ENCODE results near the gene PDZD7. TPM values are rescaled to one million over a fixed set of nuclear protein-coding genes. Genes with fewer than 3 reads are reported as not detected.
A peak's percentile ranks its signal among the peaks of the same experiment; 100 is the strongest.

Gene PDZD7
- total and polyA plus RNA-seq, 5 donors = 0.33 to 0.94 (median 0.76) TPM

DNA sequence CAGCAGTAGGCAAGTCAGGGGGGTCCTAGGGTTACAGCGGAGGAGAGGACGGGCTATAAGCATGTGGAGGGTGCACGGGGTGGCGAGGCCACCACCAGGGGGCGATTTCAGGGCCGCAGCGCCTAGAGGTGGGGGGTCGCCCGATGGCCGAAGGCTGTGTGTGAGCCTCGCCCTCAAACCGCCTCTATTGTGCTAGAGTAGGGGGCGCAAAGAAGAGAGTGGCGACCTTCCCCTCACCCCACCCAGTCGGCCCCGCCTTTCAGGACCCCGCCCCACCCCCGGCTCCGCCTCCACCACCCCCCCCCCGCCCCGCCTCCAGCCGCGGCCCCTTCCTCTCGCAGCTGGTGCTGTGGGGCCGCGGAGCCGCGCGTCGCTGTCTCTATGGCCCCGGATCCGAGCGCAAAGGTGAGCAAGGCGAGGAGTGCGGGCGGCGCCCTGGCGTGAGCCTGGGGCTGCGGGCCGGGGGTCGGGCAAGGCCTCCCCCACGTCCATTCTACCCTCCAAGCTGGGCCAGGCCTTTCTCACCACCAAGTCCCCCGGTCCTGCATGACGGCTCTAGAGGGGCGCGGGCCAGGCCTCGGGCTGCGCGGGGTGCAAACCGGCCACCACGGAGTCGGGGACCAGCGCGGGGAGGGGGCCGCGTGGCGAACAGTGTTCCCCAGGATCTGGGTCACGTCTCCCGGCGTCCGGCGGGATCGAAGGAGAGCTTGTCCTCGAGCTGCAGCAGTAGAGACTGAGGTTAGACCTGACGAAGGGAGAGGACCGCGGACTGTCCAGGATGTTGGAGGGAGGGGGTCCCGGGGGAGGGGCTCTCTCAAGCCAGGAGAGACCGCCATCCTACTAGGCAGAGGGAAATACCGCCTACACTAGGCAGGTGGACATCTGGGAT, 61.5 kb downstream of the PDZD7 start, which contains the start of gene SEMA4G:
Gene SEMA4G (plus strand): TSS at position 318 of the 889 bp plus-strand sequence. CDS start 3,409 bp downstream, outside the sequence.
- intact Hi-C loops (cut with DNase I) = no loop called here
- DNase-seq (peak; percentile 56 to 86 (median 79)), ATAC-seq (peak; percentile 76 to 85)
- Histone ChIP-seq H3K4me1 (ENCODE audit: control insufficient read depth, insufficient read depth, low read length) (no peaks in the 10 kb centered on the region), H3K27me3 (ENCODE audit: control insufficient read depth, insufficient read depth) (no peaks in the 10 kb centered on the region), H3K27ac (ENCODE audit: low read length) (no peak within 1 kb of the TSS), H3K9me3 (ENCODE audit: control insufficient read depth, low read length) (no peaks in the 10 kb centered on the region), H3K4me3 (ENCODE audit: low read length) (peak within 1 kb of the TSS; percentile 59)
- 2% methylated on average over 70 of the region's 70 CpGs for WGBS

DNA sequence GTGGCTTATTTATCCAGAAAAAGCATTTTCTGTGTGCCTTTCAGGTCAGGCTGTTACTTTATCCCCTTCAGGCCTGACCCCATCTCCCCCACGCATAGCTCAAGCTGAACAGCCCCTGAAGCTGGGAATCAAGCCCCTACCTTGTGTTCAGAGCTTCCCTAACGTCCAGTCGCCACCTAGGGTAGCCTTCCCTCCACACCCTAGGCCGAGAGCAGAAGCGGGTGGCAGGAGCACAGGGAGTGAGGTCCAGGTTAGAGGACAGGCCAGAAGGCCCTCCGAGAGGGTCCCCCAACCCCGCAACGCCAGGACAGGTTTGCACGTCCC, 62.1 kb downstream of the PDZD7 start:
- Histone ChIP-seq H3K27ac (ENCODE audit: low read length) (no peak overlapping the region), H3K27me3 (ENCODE audit: control insufficient read depth, insufficient read depth) (no peaks in the 10 kb centered on the region), H3K4me1 (ENCODE audit: control insufficient read depth, insufficient read depth, low read length) (no peaks in the 10 kb centered on the region), H3K9me3 (ENCODE audit: control insufficient read depth, low read length) (no peaks in the 10 kb centered on the region), H3K4me3 (ENCODE audit: low read length) (peak overlapping the region; percentile 59)
- no peak for DNase-seq
- WGBS = 19% methylated on average over 9 of the region's 9 CpGs
- ATAC-seq = peak; percentile 17 to 29
- intact Hi-C loops (cut with DNase I) = no loop called here

DNA sequence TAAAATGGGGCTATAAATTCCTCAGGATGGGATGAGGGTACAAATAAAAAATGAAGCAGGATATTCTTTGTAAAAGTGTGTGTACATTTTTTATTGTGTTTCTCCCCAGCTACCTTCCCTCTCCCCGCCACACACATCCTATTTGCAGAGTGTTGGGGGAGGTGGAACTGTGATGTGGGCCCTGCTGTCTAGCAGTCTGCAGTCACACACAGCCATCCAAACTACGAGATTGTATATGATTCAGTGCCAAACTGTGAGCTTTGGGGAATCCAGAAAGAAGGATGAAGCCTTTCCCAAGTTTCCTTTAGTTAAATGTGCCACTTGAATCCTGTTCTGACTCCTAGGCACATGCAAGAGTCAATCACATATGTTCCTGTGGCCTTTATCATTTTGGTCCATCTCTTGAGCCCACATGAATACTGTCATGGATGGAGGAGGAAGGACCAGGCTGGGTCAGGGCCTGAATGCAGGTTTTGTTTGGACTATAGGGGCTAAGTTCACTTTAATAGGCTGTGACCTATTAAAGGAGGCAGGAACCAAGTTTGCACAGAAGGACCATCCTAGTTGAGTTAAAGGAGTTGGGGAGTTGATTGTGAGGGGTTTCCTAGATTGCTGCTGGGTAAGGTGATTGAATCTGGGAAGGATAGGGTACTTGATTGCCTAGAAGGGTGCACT, 62.7 kb downstream of the PDZD7 start:
- no peaks in the 10 kb centered on the region for H3K4me1 ChIP-seq (ENCODE audit: control insufficient read depth, insufficient read depth, low read length)
- H3K4me3 ChIP-seq (ENCODE audit: low read length) = no peak overlapping the region
- no peak for DNase-seq
- H3K27ac ChIP-seq (ENCODE audit: low read length) = no peak overlapping the region
- no peaks in the 10 kb centered on the region for H3K27me3 ChIP-seq (ENCODE audit: control insufficient read depth, insufficient read depth)
- ATAC-seq = no peak
- no peaks in the 10 kb centered on the region for H3K9me3 ChIP-seq (ENCODE audit: control insufficient read depth, low read length)
- intact Hi-C loops (cut with DNase I) = no loop called here
- 84% methylated on average over 2 of the region's 2 CpGs for WGBS

DNA sequence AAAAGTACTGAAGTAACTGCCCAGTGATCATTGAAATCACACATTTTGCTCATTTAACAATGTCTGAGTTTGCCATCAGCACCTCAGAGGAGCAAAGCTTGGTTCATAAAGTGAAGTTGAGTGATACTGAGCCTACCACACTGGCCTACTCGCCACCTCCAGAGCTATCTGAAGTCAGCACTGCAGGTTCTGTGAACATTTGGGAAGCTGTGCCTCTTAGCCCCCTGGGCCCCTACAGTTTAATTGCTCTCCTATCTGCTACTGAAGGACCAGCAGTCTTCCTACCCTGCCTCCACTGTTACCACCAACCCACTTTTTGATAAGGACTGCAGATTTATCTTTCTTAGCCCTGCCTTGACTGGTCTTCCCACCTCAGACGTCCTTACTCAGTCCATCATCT, 63.6 kb downstream of the PDZD7 start:
- H3K27ac ChIP-seq (ENCODE audit: low read length) = no peak overlapping the region
- no peak for ATAC-seq
- intact Hi-C loops (cut with DNase I) = no loop called here

DNA sequence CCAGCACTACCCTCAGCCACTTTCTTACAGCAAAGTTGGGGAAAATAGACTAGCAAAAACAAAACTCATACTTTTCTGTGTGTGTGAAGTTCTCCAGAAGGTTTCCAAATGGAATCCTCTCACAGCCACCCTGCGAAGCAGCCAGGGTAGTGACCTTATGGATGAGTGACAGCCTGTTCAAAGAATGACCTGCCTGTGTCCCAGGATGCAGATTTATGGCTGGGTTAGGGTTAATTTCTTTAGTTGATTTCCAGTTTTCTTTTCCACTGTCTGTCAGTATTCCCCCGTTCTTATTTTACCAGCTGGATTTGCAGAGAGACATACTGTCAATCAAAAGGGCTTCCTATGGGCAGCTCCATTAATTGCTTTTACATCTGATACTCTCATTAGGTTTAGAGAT, 64.0 kb downstream of the PDZD7 start:
- DNase-seq (no peak), ATAC-seq (no peak)
- WGBS = 64% methylated on average over 2 of the region's 2 CpGs
- H3K4me3 ChIP-seq (ENCODE audit: low read length) = no peak overlapping the region
- H3K27ac ChIP-seq (ENCODE audit: low read length) = no peak overlapping the region
- no peaks in the 10 kb centered on the region for H3K9me3 ChIP-seq (ENCODE audit: control insufficient read depth, low read length)
- intact Hi-C loops (cut with DNase I) = no loop called here
- no peaks in the 10 kb centered on the region for H3K4me1 ChIP-seq (ENCODE audit: control insufficient read depth, insufficient read depth, low read length)
- H3K27me3 ChIP-seq (ENCODE audit: control insufficient read depth, insufficient read depth) = no peaks in the 10 kb centered on the region

More for the DNA sequence above, 63.6 kb downstream of the PDZD7 start:
- Histone ChIP-seq H3K9me3 (ENCODE audit: control insufficient read depth, low read length) (no peaks in the 10 kb centered on the region), H3K4me3 (ENCODE audit: low read length) (no peak overlapping the region), H3K4me1 (ENCODE audit: control insufficient read depth, insufficient read depth, low read length) (no peaks in the 10 kb centered on the region), H3K27me3 (ENCODE audit: control insufficient read depth, insufficient read depth) (no peaks in the 10 kb centered on the region)
- DNase-seq = no peak
- WGBS = 77% methylated on average over 2 of the region's 2 CpGs

DNA sequence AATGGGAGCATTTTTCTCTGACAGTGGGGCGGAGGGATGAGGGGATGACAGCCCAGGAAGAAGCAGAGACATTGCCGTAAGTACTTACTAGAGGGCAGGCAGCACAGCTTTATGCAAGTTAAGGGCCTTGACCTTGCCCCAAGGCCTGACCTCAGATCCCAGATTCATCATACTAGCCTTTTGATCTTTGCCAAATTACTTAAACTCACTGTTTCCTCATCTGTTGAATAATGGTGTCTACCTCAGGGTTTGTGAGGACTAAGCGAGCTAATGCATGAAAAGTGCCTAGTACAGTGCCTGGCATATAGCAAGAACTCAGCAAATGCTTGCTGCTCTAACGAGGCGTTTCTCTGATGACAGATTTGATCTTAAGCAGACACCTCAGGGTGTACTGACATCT, 65.1 kb downstream of the PDZD7 start:
- Histone ChIP-seq H3K27me3 (ENCODE audit: control insufficient read depth, insufficient read depth) (no peaks in the 10 kb centered on the region), H3K4me1 (ENCODE audit: control insufficient read depth, insufficient read depth, low read length) (no peaks in the 10 kb centered on the region), H3K9me3 (ENCODE audit: control insufficient read depth, low read length) (no peaks in the 10 kb centered on the region), H3K27ac (ENCODE audit: low read length) (no peak overlapping the region), H3K4me3 (ENCODE audit: low read length) (no peak overlapping the region)
- intact Hi-C loops (cut with DNase I) = no loop called here
- WGBS = 58% methylated on average over 5 of the region's 5 CpGs
- DNase-seq (no peak), ATAC-seq (no peak)

DNA sequence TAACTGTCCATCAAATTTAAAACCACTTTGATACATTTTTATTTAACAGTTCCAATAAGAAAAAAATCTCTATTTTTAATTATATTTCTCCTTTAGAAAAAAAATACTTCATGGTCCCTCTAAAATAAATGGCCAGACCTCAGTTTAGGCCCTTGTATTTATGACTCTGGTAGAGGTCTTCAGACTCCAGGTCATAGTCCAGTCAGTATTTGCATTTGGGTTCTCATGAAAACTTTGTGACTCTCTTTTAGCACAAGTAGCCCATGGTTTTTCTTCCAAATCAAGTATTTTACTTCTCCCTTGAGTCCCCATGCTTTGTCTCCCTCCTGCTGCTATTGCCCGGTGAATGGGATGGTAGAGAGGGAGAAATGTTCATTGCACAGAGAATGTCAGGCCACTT, 67.1 kb downstream of the PDZD7 start:
- intact Hi-C loops (cut with DNase I) = no loop called here

DNA sequence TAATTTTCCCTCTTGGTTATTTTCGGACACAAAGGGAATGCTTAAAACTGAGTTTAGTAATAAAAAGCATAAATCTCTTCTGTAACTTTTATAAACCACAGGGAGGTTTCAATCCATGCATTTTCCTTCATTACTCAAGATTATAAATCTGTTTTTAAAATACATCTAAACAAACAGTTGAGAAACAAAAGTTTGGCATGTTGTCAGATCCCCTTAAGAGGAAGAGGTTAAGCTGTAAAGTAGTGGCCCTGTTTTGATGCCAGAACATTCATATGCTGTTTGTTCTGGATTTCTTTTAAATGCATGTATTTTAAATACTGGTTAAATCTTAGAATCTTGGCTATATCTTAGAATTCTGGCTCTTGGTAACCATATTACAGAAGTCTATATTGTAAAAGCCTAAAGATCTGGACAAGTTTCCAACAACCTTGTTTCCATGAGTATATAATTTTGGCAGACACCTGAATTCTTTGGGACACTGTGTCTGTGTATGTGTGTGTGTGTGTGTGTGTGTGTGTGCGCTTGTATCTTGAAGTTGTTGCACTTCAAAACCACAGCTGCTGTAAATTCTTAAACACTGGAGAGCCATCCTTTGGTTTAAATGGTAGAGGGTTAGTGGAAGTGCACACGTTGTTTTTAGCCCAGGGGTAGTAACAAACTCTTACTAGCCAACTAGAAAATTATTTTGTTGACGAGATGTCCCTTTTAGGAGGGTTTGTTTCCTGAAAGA, 68.4 kb downstream of the PDZD7 start:
- ATAC-seq (no peak), DNase-seq (no peak)
- Histone ChIP-seq H3K9me3 (ENCODE audit: control insufficient read depth, low read length) (no peaks in the 10 kb centered on the region), H3K4me1 (ENCODE audit: control insufficient read depth, insufficient read depth, low read length) (no peaks in the 10 kb centered on the region), H3K4me3 (ENCODE audit: low read length) (no peak overlapping the region), H3K27ac (ENCODE audit: low read length) (no peak overlapping the region), H3K27me3 (ENCODE audit: control insufficient read depth, insufficient read depth) (no peaks in the 10 kb centered on the region)
- intact Hi-C loops (cut with DNase I) = no loop called here
- WGBS = 77% methylated on average over 4 of the region's 4 CpGs

More for the DNA sequence above, 67.1 kb downstream of the PDZD7 start:
- Histone ChIP-seq H3K27me3 (ENCODE audit: control insufficient read depth, insufficient read depth) (no peaks in the 10 kb centered on the region), H3K9me3 (ENCODE audit: control insufficient read depth, low read length) (no peaks in the 10 kb centered on the region), H3K4me3 (ENCODE audit: low read length) (no peak overlapping the region), H3K4me1 (ENCODE audit: control insufficient read depth, insufficient read depth, low read length) (no peaks in the 10 kb centered on the region), H3K27ac (ENCODE audit: low read length) (no peak overlapping the region)
- 96% methylated on average over 1 of the region's 1 CpG for WGBS
- no peak for ATAC-seq
- DNase-seq = no peak

DNA sequence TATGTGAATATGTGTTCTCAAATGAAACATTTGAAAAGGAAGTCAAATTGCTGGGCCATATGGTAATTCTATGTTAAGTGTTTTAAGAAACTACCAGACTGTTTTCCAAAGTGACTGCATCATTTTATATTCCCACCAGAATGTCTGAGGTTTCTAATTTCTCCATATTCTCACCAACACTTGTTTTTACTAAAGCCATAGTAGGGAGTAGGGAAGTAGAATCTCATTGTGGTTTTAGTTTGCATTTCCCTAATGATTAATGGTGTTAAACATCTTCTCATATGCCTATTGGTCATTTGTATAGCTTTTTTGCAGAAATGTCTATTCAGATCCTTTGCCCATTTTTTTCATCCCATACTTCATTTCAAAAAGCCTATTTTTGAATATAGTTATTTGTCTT, 70.7 kb downstream of the PDZD7 start:
- Histone ChIP-seq H3K4me1 (ENCODE audit: control insufficient read depth, insufficient read depth, low read length) (no peaks in the 10 kb centered on the region), H3K27me3 (ENCODE audit: control insufficient read depth, insufficient read depth) (no peaks in the 10 kb centered on the region), H3K4me3 (ENCODE audit: low read length) (no peak overlapping the region), H3K9me3 (ENCODE audit: control insufficient read depth, low read length) (no peaks in the 10 kb centered on the region), H3K27ac (ENCODE audit: low read length) (no peak overlapping the region)
- no peak for DNase-seq
- intact Hi-C loops (cut with DNase I) = no loop called here
- no peak for ATAC-seq

Data from right cardiac atrium (tissue), 5 donors.